Adipocyte (in vitro differentiated cells): ENCODE data around the gene SLC1A2.

ENCODE experiments used
- DNase-seq: peaks from one replicate; pipeline ENCODE4 v3.0.0-alpha.2; 2015; ENCODE audit warnings: low read depth
- H3K27me3 ChIP-seq: replicated peaks from 2 replicates; pipeline ENCODE4 v1.7.0; 2013; ENCODE audit warnings: mild to moderate bottlenecking, low read length, moderate library complexity; ENCODE audit not compliant: control insufficient read depth, insufficient read depth
- H3K36me3 ChIP-seq: 2 replicates; pipeline ENCODE4 v1.7.0; 2013; ENCODE audit warnings: low read length, mild to moderate bottlenecking, moderate library complexity; ENCODE audit not compliant: control insufficient read depth, insufficient read depth, severe bottlenecking
- H3K4me1 ChIP-seq: 2 replicates; pipeline ENCODE4 v1.7.0; 2013; ENCODE audit warnings: mild to moderate bottlenecking, low read length, moderate library complexity; ENCODE audit not compliant: control insufficient read depth, insufficient read depth
- H3K4me3 ChIP-seq: 2 replicates; pipeline ENCODE4 v1.7.0; 2013; ENCODE audit warnings: mild to moderate bottlenecking, low read length, moderate library complexity
- H3K9ac ChIP-seq: 2 replicates; pipeline ENCODE4 v1.7.0; 2013; ENCODE audit warnings: mild to moderate bottlenecking, low read length, moderate library complexity
- H3K9me3 ChIP-seq: 2 replicates; pipeline ENCODE4 v1.7.0; 2013; ENCODE audit warnings: mild to moderate bottlenecking, low read length, moderate library complexity; ENCODE audit not compliant: control insufficient read depth

Gene SLC1A2

GRCh38 chr11:35275786-35276170, 143.6 kb downstream of the SLC1A2 start:
- no peaks in the 10 kb centered on the region for H3K27me3 ChIP-seq
- H3K36me3 ChIP-seq, result no peaks in the 10 kb centered on the region
- no peak overlapping the region for H3K9ac ChIP-seq
- peak overlapping the region; percentile 13 for H3K4me3 ChIP-seq
- peak; percentile 20 for DNase-seq
- no peaks in the 10 kb centered on the region for H3K9me3 ChIP-seq
- peaks cover 27% of the 10 kb centered on the region for H3K4me1 ChIP-seq

GRCh38 chr11:35274909-35275785, 144.2 kb downstream of the SLC1A2 start:
- peaks cover 24% of the 10 kb centered on the region for H3K4me1 ChIP-seq
- no peaks in the 10 kb centered on the region for H3K36me3 ChIP-seq
- H3K9ac ChIP-seq, result no peak overlapping the region
- H3K9me3 ChIP-seq, result no peaks in the 10 kb centered on the region
- peak overlapping the region; percentile 13 for H3K4me3 ChIP-seq
- H3K27me3 ChIP-seq, result no peaks in the 10 kb centered on the region
- DNase-seq, result peak; percentile 63

- Histone ChIP-seq H3K4me1 (peaks cover 24% of the 10 kb centered on the region), H3K27me3 (no peaks in the 10 kb centered on the region), H3K9me3 (no peaks in the 10 kb centered on the region), H3K36me3 (no peaks in the 10 kb centered on the region), H3K4me3 (no peak overlapping the region), H3K9ac (no peak overlapping the region)
- no peak for DNase-seq
Observed at GRCh38 chr11:35272391-35272902, 146.9 kb downstream of the SLC1A2 start.

GRCh38 chr11:35271031-35271430, 148.3 kb downstream of the SLC1A2 start:
- H3K36me3 ChIP-seq, result no peaks in the 10 kb centered on the region
- no peak overlapping the region for H3K4me3 ChIP-seq
- no peak overlapping the region for H3K9ac ChIP-seq
- peaks cover 13% of the 10 kb centered on the region for H3K4me1 ChIP-seq
- H3K9me3 ChIP-seq, result no peaks in the 10 kb centered on the region
- DNase-seq, result no peak
- no peaks in the 10 kb centered on the region for H3K27me3 ChIP-seq

- DNase-seq, result no peak
- Histone ChIP-seq H3K27me3 (no peaks in the 10 kb centered on the region), H3K4me1 (peaks cover 6% of the 10 kb centered on the region), H3K4me3 (no peak overlapping the region), H3K9me3 (no peaks in the 10 kb centered on the region), H3K36me3 (no peaks in the 10 kb centered on the region), H3K9ac (no peak overlapping the region)
Observed at GRCh38 chr11:35270342-35270741, 149.0 kb downstream of the SLC1A2 start.

GRCh38 chr11:35267504-35267903, 151.9 kb downstream of the SLC1A2 start:
- H3K4me3 ChIP-seq, result no peak overlapping the region
- DNase-seq, result peak; percentile 45
- no peaks in the 10 kb centered on the region for H3K27me3 ChIP-seq
- no peak overlapping the region for H3K9ac ChIP-seq
- no peaks in the 10 kb centered on the region for H3K36me3 ChIP-seq
- H3K9me3 ChIP-seq, result no peaks in the 10 kb centered on the region
- no peaks in the 10 kb centered on the region for H3K4me1 ChIP-seq

- H3K4me1 ChIP-seq, result no peaks in the 10 kb centered on the region
- no peak for DNase-seq
- no peaks in the 10 kb centered on the region for H3K9me3 ChIP-seq
Observed at GRCh38 chr11:35265755-35266454, 153.5 kb downstream of the SLC1A2 start.

GRCh38 chr11:35262735-35263134, 156.6 kb downstream of the SLC1A2 start:
- no peaks in the 10 kb centered on the region for H3K9me3 ChIP-seq
- no peak for DNase-seq

More at GRCh38 chr11:35265755-35266454, 153.5 kb downstream of the SLC1A2 start:
- no peak overlapping the region for H3K4me3 ChIP-seq
- H3K9ac ChIP-seq, result no peak overlapping the region
- no peaks in the 10 kb centered on the region for H3K36me3 ChIP-seq
- H3K27me3 ChIP-seq, result no peaks in the 10 kb centered on the region

GRCh38 chr11:35262056-35262455, 157.3 kb downstream of the SLC1A2 start:
- Histone ChIP-seq H3K9me3 (no peaks in the 10 kb centered on the region), H3K4me3 (no peak overlapping the region), H3K4me1 (no peaks in the 10 kb centered on the region), H3K9ac (no peak overlapping the region), H3K36me3 (no peaks in the 10 kb centered on the region), H3K27me3 (no peaks in the 10 kb centered on the region)
- no peak for DNase-seq

More at GRCh38 chr11:35262735-35263134, 156.6 kb downstream of the SLC1A2 start:
- H3K27me3 ChIP-seq, result no peaks in the 10 kb centered on the region
- no peak overlapping the region for H3K4me3 ChIP-seq
- H3K9ac ChIP-seq, result no peak overlapping the region
- H3K36me3 ChIP-seq, result no peaks in the 10 kb centered on the region
- no peaks in the 10 kb centered on the region for H3K4me1 ChIP-seq

GRCh38 chr11:35261197-35261596, 158.2 kb downstream of the SLC1A2 start:
- Histone ChIP-seq H3K27me3 (no peaks in the 10 kb centered on the region), H3K4me3 (no peak overlapping the region), H3K9me3 (no peaks in the 10 kb centered on the region), H3K36me3 (no peaks in the 10 kb centered on the region), H3K4me1 (peaks cover 6% of the 10 kb centered on the region), H3K9ac (no peak overlapping the region)
- DNase-seq, result no peak

- Histone ChIP-seq H3K9ac (no peak overlapping the region), H3K36me3 (no peaks in the 10 kb centered on the region), H3K27me3 (no peaks in the 10 kb centered on the region), H3K4me3 (peak overlapping the region; percentile 40), H3K9me3 (no peaks in the 10 kb centered on the region), H3K4me1 (peaks cover 8% of the 10 kb centered on the region)
- DNase-seq, result peak; percentile 81
Observed at GRCh38 chr11:35260342-35260985, 158.9 kb downstream of the SLC1A2 start.
